Mucosa of descending colon (tissue), 3 donors: ENCODE results near the gene RDM1. TPM values are rescaled to one million over a fixed set of nuclear protein-coding genes. Genes with fewer than 3 reads are reported as not detected.
A peak's percentile ranks its signal among the peaks of the same experiment; 100 is the strongest.
"Not testable (repeated sequence)": the region's sequence is repeated elsewhere in the genome, so short reads cannot be mapped to it uniquely, and the experiment has no call there.

ENCODE experiments used
- ATAC-seq: fragments of 200-7000 bp; cut with Tn5 transposase; one replicate; pipeline ENCODE4 v1.9.1; 2020; ENCODE audit warnings: mild to moderate bottlenecking, moderate library complexity
- DNase-seq, 3 donors: peaks; one replicate each; pipeline ENCODE4 v3.0.0-alpha.2; 2020
- H3K36me3 ChIP-seq: fragments of 200-600 bp; one replicate; pipeline ENCODE4 v1.8.0; 2021; ENCODE audit warnings: low read depth, mild to moderate bottlenecking
- H3K4me1 ChIP-seq: fragments of 200-600 bp; one replicate; pipeline ENCODE4 v1.8.0; 2021; ENCODE audit warnings: low read depth, mild to moderate bottlenecking
- H3K4me3 ChIP-seq: fragments of 200-600 bp; one replicate; pipeline ENCODE4 v1.8.0; 2021; ENCODE audit warnings: mild to moderate bottlenecking
- H3K9me3 ChIP-seq: fragments of 200-600 bp; one replicate; pipeline ENCODE4 v1.8.0; 2021; ENCODE audit warnings: mild to moderate bottlenecking
- CTCF ChIP-seq: fragments of 200-600 bp; IDR thresholded peaks from one replicate; pipeline ENCODE4 v1.8.0; 2022; ENCODE audit warnings: antibody characterized with exemption, mild to moderate bottlenecking
- intact Hi-C, 2 donors: fragments of 100-400 bp; cut with DNase I in 1 of 2; cut with micrococcal nuclease in 1 of 2; formaldehyde crosslinking; loops; one replicate each; pipeline versions ENCODE4 v1.11.0 to v1.11.1; 2022; cut with DNase I, micrococcal nuclease
- total RNA-seq, 3 donors: library from RNA; stranded (reverse); fragmentation: NEBNext Ultra II Directional in 2 of 3; extraction: Animal tissue kit (Norgen Biotek cat#: 25700) in 2 of 3; gene quantifications; one replicate each; pipeline versions ENCODE4 v1.2.1 to v1.2.4, GENCODE V29; 2021 to 2023
- donor health status: DM: no; HTN: no; CAD: no; lungs with moderate emphysema.
- donor health status: DM: no; HTN: no; CAD: no.
- donor health status: DM: no; HTN: yes; CAD: no.

Gene RDM1
- total RNA-seq, 3 donors from 2014 or later, result 1.3 to 3.1 TPM; not detected in 1

GRCh38 chr17:35943537-35943936, 13.0 kb upstream of the RDM1 start, which contains the start of gene LYZL6:
Gene LYZL6, minus strand, starts transcription at chr17:35943713. Its CDS starts 4,357 bp downstream, at chr17:35939356.
- Histone ChIP-seq H3K4me3 (no peak within 1 kb of the TSS), H3K36me3 (no peaks in the 10 kb centered on the region), H3K9me3 (no peaks in the 10 kb centered on the region), H3K4me1 (no peaks in the 10 kb centered on the region)
- no peak for ATAC-seq
- DNase-seq, result no peak
- no peak for TF ChIP-seq CTCF
- intact Hi-C loops, result no loop called here

- TF ChIP-seq CTCF, result no peak
- ATAC-seq (peak; percentile 66), DNase-seq (peak in 1 of 3 donors; percentile 53)
- intact Hi-C loops, result no loop called here
- Histone ChIP-seq H3K36me3 (no peaks in the 10 kb centered on the region), H3K9me3 (no peaks in the 10 kb centered on the region), H3K4me1 (no peaks in the 10 kb centered on the region), H3K4me3 (no peak overlapping the region)
Measured at GRCh38 chr17:35942588-35943186, 12.1 kb upstream of the RDM1 start.

- DNase-seq, H3K4me3 ChIP-seq, H3K4me1 ChIP-seq, intact Hi-C loops, H3K9me3 ChIP-seq, H3K36me3 ChIP-seq, ATAC-seq: not testable (repeated sequence)
Measured at GRCh38 chr17:35938492-35938891, 7.9 kb upstream of the RDM1 start.

GRCh38 chr17:35936063-35936462, 5.5 kb upstream of the RDM1 start:
- TF ChIP-seq CTCF, result no peak
- Histone ChIP-seq H3K9me3 (no peaks in the 10 kb centered on the region), H3K4me3 (no peak overlapping the region), H3K36me3 (no peaks in the 10 kb centered on the region), H3K4me1 (no peaks in the 10 kb centered on the region)
- no peak for ATAC-seq
- DNase-seq, result no peak
- intact Hi-C loops, result no loop called here

- intact Hi-C loops, result no loop called here
- Histone ChIP-seq H3K9me3 (no peaks in the 10 kb centered on the region), H3K4me3 (no peak overlapping the region), H3K36me3 (no peaks in the 10 kb centered on the region), H3K4me1 (peaks cover 6% of the 10 kb centered on the region)
- DNase-seq (no peak), ATAC-seq (no peak)
- TF ChIP-seq CTCF, result no peak
Measured at GRCh38 chr17:35934760-35935159, 4.2 kb upstream of the RDM1 start.

- intact Hi-C loops, result no loop called here
- no peaks in the 10 kb centered on the region for H3K36me3 ChIP-seq
- peaks cover 6% of the 10 kb centered on the region for H3K4me1 ChIP-seq
- TF ChIP-seq CTCF, result no peak
- no peaks in the 10 kb centered on the region for H3K9me3 ChIP-seq
- ATAC-seq, result no peak
- DNase-seq, result no peak
- H3K4me3 ChIP-seq, result no peak overlapping the region
Measured at GRCh38 chr17:35932586-35932985, 2.0 kb upstream of the RDM1 start.
